Mucosa of descending colon (tissue), 3 donors: ENCODE results near the gene NEURL2. TPM values are rescaled to one million over a fixed set of nuclear protein-coding genes. Genes with fewer than 3 reads are reported as not detected.

Experiments
- ATAC-seq: fragments of 200-7000 bp; cut with Tn5 transposase; one replicate; pipeline ENCODE4 v1.9.1; 2020; ENCODE audit warnings: mild to moderate bottlenecking, moderate library complexity
- DNase-seq, 3 donors: peaks; one replicate each; pipeline ENCODE4 v3.0.0-alpha.2; 2020
- H3K36me3 ChIP-seq: fragments of 200-600 bp; one replicate; pipeline ENCODE4 v1.8.0; 2021; ENCODE audit warnings: low read depth, mild to moderate bottlenecking
- H3K4me1 ChIP-seq: fragments of 200-600 bp; one replicate; pipeline ENCODE4 v1.8.0; 2021; ENCODE audit warnings: low read depth, mild to moderate bottlenecking
- H3K4me3 ChIP-seq: fragments of 200-600 bp; one replicate; pipeline ENCODE4 v1.8.0; 2021; ENCODE audit warnings: mild to moderate bottlenecking
- H3K9me3 ChIP-seq: fragments of 200-600 bp; one replicate; pipeline ENCODE4 v1.8.0; 2021; ENCODE audit warnings: mild to moderate bottlenecking
- intact Hi-C, 2 donors: fragments of 100-400 bp; cut with DNase I in 1 of 2; cut with micrococcal nuclease in 1 of 2; formaldehyde crosslinking; loops; one replicate each; pipeline versions ENCODE4 v1.11.0 to v1.11.1; 2022; cut with DNase I, micrococcal nuclease
- total RNA-seq, 3 donors: library from RNA; stranded (reverse); fragmentation: NEBNext Ultra II Directional in 2 of 3; extraction: Animal tissue kit (Norgen Biotek cat#: 25700) in 2 of 3; gene quantifications; one replicate each; pipeline versions ENCODE4 v1.2.1 to v1.2.4, GENCODE V29; 2021 to 2023
- TF ChIP-seq, protein P1 (sequence below): fragments of 200-600 bp; IDR thresholded peaks from one replicate; pipeline ENCODE4 v1.8.0; 2022; ENCODE audit warnings: antibody characterized with exemption, mild to moderate bottlenecking
- donor health status: DM: no; HTN: no; CAD: no; lungs with moderate emphysema.
- donor health status: DM: no; HTN: no; CAD: no.
- donor health status: DM: no; HTN: yes; CAD: no.

The NEURL2 gene
- total RNA-seq, 3 donors from 2014 or later = 4.2 to 9.1 (median 8.5) TPM

DNA sequence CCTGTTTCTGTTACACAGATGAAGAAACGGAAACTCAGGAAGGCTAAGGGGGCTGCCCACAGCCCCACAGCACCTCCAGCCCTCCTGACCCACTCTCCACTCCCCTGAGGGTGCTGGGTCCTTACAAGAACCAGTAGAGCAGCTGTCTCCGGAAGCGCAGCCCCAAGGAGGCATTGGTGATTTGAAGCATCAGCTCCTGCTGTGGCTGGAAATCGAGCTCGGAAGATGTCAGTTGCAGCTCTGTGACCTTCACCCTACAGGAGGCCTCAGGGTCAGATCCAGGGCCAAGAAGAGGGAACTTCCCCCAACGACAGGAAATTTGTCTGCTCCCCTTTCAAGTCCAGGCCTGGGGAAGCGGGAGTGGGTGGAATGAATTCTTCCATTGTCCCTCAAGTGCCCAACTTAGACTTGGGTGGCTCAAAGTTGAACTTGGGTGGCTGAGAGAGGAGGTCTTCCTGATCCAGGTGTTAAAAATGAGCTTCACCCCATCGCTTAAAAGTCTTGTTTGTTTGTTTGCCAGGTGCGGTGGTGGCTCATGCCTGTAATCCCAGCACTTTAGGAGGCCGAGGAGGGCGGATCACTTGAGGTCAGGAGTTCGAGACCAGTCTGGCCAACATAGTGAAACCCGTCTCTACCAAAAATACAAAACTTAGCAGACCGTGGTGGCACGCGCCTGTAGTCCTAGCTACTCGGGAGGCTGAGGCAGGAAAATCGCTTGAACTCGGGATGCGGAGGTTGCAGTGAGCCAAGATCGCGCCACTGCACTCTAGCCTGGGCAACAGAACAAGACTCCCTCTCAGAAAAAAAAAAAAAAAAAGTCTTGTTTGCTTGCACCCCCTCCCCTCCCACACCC, 19.0 kb upstream of the NEURL2 start:
- no peaks in the 10 kb centered on the region for H3K36me3 ChIP-seq
- no peaks in the 10 kb centered on the region for H3K9me3 ChIP-seq
- no peak overlapping the region for H3K4me3 ChIP-seq
- TF ChIP-seq, protein P1, sequence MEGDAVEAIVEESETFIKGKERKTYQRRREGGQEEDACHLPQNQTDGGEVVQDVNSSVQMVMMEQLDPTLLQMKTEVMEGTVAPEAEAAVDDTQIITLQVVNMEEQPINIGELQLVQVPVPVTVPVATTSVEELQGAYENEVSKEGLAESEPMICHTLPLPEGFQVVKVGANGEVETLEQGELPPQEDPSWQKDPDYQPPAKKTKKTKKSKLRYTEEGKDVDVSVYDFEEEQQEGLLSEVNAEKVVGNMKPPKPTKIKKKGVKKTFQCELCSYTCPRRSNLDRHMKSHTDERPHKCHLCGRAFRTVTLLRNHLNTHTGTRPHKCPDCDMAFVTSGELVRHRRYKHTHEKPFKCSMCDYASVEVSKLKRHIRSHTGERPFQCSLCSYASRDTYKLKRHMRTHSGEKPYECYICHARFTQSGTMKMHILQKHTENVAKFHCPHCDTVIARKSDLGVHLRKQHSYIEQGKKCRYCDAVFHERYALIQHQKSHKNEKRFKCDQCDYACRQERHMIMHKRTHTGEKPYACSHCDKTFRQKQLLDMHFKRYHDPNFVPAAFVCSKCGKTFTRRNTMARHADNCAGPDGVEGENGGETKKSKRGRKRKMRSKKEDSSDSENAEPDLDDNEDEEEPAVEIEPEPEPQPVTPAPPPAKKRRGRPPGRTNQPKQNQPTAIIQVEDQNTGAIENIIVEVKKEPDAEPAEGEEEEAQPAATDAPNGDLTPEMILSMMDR = no peak
- peaks cover 19% of the 10 kb centered on the region for H3K4me1 ChIP-seq
- ATAC-seq (no peak), DNase-seq (no peak)
- intact Hi-C loops = no loop called here

- ATAC-seq (no peak), DNase-seq (no peak)
- Histone ChIP-seq H3K9me3 (no peaks in the 10 kb centered on the region), H3K4me3 (no peak overlapping the region), H3K36me3 (no peaks in the 10 kb centered on the region), H3K4me1 (peaks cover 15% of the 10 kb centered on the region)
- TF ChIP-seq, protein P1 = no peak
- intact Hi-C loops = no loop called here
Measured at GRCh38 chr20:45909336-45909808, 18.4 kb upstream of the NEURL2 start.

DNA sequence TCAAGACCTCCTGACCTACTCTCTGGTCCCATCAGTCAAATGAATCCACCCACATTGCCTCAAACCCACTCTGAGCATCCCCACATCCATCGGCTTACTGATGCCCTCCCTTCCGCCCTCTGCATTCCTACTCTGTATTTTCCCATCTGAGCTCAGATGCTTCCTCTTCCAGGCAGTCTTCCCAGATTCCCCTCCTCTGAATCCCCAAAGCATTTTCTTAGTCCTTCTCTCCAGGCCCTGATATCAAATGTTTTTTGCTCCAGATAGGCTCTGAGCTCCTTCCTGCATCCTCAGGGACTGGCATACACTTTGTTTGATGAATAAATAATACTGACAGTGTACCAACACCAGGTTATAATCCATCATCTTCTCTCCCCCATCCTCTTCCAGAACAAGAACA, 17.1 kb upstream of the NEURL2 start:
- Histone ChIP-seq H3K9me3 (no peaks in the 10 kb centered on the region), H3K4me3 (no peak overlapping the region), H3K36me3 (no peaks in the 10 kb centered on the region), H3K4me1 (peaks cover 15% of the 10 kb centered on the region)
- TF ChIP-seq, protein P1 = no peak
- DNase-seq = no peak
- intact Hi-C loops = no loop called here
- no peak for ATAC-seq

DNA sequence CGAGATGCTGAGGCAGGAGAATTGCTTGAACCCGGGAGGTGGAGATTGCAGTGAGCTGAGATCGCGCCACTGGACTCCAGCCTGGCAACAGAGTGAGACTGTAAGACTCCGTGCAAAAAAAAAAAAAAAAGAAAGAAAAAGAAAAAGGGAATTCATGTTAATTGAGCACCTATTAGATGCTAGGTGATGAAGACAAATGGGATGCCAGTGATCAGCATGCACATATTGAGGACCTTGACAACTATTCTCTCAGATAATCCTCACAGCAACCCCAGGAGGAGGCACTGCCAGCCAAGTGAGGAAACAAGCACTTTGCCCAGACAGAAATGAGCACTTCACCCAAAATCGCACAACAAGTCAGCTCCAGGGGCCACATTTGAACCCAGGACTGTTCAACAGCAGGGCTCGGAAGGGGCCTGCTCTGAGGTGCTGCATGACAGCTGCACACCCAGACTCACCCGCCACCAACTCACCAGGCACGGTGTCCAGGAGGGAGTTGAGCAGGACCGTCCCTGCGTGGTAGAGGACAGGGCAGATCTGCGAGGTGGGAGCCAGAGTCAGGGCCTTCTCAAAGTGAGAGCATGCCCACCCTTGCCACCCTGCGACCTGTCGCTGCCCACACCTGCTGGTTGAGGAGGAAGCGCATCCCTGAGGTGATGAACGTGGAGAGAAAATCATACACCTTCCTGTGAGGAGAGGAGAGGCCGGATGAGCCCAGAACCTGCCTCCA, 16.4 kb upstream of the NEURL2 start:
- no peak overlapping the region for H3K4me3 ChIP-seq
- H3K4me1 ChIP-seq = peaks cover 11% of the 10 kb centered on the region
- intact Hi-C loops = no loop called here
- ATAC-seq = no peak
- H3K36me3 ChIP-seq = no peaks in the 10 kb centered on the region
- TF ChIP-seq, protein P1 = no peak
- DNase-seq = no peak
- H3K9me3 ChIP-seq = no peaks in the 10 kb centered on the region

GRCh38 chr20:45905505-45906079, 14.6 kb upstream of the NEURL2 start:
- TF ChIP-seq, protein P1 = no peak
- ATAC-seq (no peak), DNase-seq (no peak)
- peaks cover 2% of the 10 kb centered on the region for H3K4me1 ChIP-seq
- H3K36me3 ChIP-seq = no peaks in the 10 kb centered on the region
- intact Hi-C loops = no loop called here
- H3K9me3 ChIP-seq = no peaks in the 10 kb centered on the region
- H3K4me3 ChIP-seq = no peak overlapping the region
